OCI-LY7 (cell line): ENCODE results near the gene SP1.
"Not testable (repeated sequence)": the region's sequence is repeated elsewhere in the genome, so short reads cannot be mapped to it uniquely, and the experiment has no call there.

Experiments used
- EZH2phosphoT487 ChIP-seq: fragments of 200-600 bp; sonication (generic); IDR thresholded peaks from 2 replicates; pipeline ENCODE4 v1.6.1; 2018; ENCODE audit warnings: low read depth, borderline replicate concordance, mild to moderate bottlenecking, mixed run types, antibody characterized with exemption, low read length, moderate library complexity, mixed read lengths
- TF ChIP-seq, protein P1 (sequence below): fragments of 200-600 bp; sonication (generic); conservative IDR thresholded peaks from 2 replicates; pipeline ENCODE4 v1.5.1; 2014; ENCODE audit warnings: mild to moderate bottlenecking, antibody characterized with exemption, low read length, moderate library complexity, mixed read lengths

DNA sequence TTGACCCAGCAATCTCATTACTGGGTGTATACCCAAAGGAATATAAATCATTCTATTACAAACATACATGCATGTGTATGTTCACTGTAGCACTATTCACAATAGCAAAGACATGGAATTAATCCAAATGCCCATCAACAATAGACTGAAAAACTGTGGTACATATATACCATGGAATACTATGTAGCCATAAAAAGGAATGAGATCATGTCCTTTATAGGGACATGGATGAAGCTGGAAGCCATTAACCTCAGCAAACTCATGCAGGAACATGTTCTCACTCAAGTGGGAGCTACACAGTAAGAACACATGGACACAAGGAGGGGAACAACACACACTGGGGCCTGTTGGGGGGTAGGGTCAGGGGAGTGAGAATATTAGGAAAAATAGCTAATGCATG, 59.6 kb downstream of the SP1 start:
- TF ChIP-seq, protein P1, sequence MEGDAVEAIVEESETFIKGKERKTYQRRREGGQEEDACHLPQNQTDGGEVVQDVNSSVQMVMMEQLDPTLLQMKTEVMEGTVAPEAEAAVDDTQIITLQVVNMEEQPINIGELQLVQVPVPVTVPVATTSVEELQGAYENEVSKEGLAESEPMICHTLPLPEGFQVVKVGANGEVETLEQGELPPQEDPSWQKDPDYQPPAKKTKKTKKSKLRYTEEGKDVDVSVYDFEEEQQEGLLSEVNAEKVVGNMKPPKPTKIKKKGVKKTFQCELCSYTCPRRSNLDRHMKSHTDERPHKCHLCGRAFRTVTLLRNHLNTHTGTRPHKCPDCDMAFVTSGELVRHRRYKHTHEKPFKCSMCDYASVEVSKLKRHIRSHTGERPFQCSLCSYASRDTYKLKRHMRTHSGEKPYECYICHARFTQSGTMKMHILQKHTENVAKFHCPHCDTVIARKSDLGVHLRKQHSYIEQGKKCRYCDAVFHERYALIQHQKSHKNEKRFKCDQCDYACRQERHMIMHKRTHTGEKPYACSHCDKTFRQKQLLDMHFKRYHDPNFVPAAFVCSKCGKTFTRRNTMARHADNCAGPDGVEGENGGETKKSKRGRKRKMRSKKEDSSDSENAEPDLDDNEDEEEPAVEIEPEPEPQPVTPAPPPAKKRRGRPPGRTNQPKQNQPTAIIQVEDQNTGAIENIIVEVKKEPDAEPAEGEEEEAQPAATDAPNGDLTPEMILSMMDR, result not testable (repeated sequence)
- TF ChIP-seq EZH2phosphoT487, result not testable (repeated sequence)
